ENCODE data around the gene PDK1.
A peak's percentile ranks its signal among the peaks of the same experiment; 100 is the strongest.
"Not testable (repeated sequence)": the region's sequence is repeated elsewhere in the genome, so short reads cannot be mapped to it uniquely, and the experiment has no call there.

The PDK1 gene

GRCh38 chr2:172552547-172553291, 3.2 kb upstream of the PDK1 start:
- DNase-seq: peak in 1 of 2 donors; percentile 4

- DNase-seq: no peak
Observed at GRCh38 chr2:172554352-172555271, 1.3 kb upstream of the PDK1 start.

GRCh38 chr2:172555272-172555521, 693 bp upstream of the PDK1 start:
- no peak for DNase-seq

GRCh38 chr2:172556284-172557033, 569 bp downstream of the PDK1 start:
- peak; percentile 68 to 84 for DNase-seq

GRCh38 chr2:172558372-172558771, 2.5 kb downstream of the PDK1 start:
- no peak for DNase-seq

GRCh38 chr2:172560721-172561120, 4.8 kb downstream of the PDK1 start:
- no peak for DNase-seq

- DNase-seq: no peak
Observed at GRCh38 chr2:172561270-172561669, 5.4 kb downstream of the PDK1 start.

GRCh38 chr2:172562298-172562697, 6.4 kb downstream of the PDK1 start:
- no peak for DNase-seq

- DNase-seq: no peak
Observed at GRCh38 chr2:172564376-172564775, 8.5 kb downstream of the PDK1 start.

- no peak for DNase-seq
Observed at GRCh38 chr2:172571245-172571644, 15.4 kb downstream of the PDK1 start.

GRCh38 chr2:172572981-172573380, 17.1 kb downstream of the PDK1 start:
- no peak for DNase-seq

- no peak for DNase-seq
Observed at GRCh38 chr2:172574965-172575364, 19.1 kb downstream of the PDK1 start.

GRCh38 chr2:172578054-172578453, 22.2 kb downstream of the PDK1 start:
- no peak for DNase-seq

- DNase-seq: no peak
Observed at GRCh38 chr2:172578860-172579512, 23.1 kb downstream of the PDK1 start.

GRCh38 chr2:172580544-172580943, 24.7 kb downstream of the PDK1 start:
- DNase-seq: no peak

GRCh38 chr2:172582656-172583055, 26.8 kb downstream of the PDK1 start:
- DNase-seq: no peak

- no peak for DNase-seq
Observed at GRCh38 chr2:172586245-172586891, 30.5 kb downstream of the PDK1 start.

GRCh38 chr2:172587231-172587630, 31.3 kb downstream of the PDK1 start:
- not testable (repeated sequence) for DNase-seq

- no peak for DNase-seq
Observed at GRCh38 chr2:172588931-172589330, 33.0 kb downstream of the PDK1 start.

- not testable (repeated sequence) for DNase-seq
Observed at GRCh38 chr2:172591386-172591785, 35.5 kb downstream of the PDK1 start.

GRCh38 chr2:172592190-172592589, 36.3 kb downstream of the PDK1 start:
- not testable (repeated sequence) for DNase-seq

- no peak for DNase-seq
Observed at GRCh38 chr2:172596776-172597175, 40.9 kb downstream of the PDK1 start.

Measured in inflammatory macrophage (primary cell).